GM10266 (cell line): Measurements from ENCODE around the gene SUOX.

Experiments used
- DNase-seq: peaks from one replicate; pipeline ENCODE4 v3.0.0; 2012; ENCODE audit errors: extremely low spot score
- CTCF ChIP-seq: IDR thresholded peaks from 2 replicates; pipeline ENCODE4 v1.5.1; 2012; ENCODE audit warnings: mild to moderate bottlenecking, low read depth; ENCODE audit not compliant: control insufficient read depth, insufficient read depth; ENCODE audit errors: missing control alignments

The SUOX gene

GRCh38 chr12:56029666-56030293 is 32.7 kb downstream of the SUOX start:
- TF ChIP-seq CTCF, result peak; percentile 62
- peak; percentile 59 for DNase-seq

- no peak for TF ChIP-seq CTCF
- DNase-seq, result no peak
Observed at GRCh38 chr12:56031987-56032386, 34.9 kb downstream of the SUOX start.

GRCh38 chr12:56034586-56035332 is 37.7 kb downstream of the SUOX start:
- no peak for DNase-seq

GRCh38 chr12:56037161-56037560 is 40.1 kb downstream of the SUOX start:
- TF ChIP-seq CTCF, result no peak
- no peak for DNase-seq

More at GRCh38 chr12:56034586-56035332, 37.7 kb downstream of the SUOX start:
- TF ChIP-seq CTCF, result no peak

- no peak for TF ChIP-seq CTCF
- no peak for DNase-seq
Observed at GRCh38 chr12:56038022-56038655, 41.1 kb downstream of the SUOX start.

- no peak for TF ChIP-seq CTCF
- no peak for DNase-seq
Observed at GRCh38 chr12:56040151-56040550, 43.1 kb downstream of the SUOX start.
